KBM-7 (cell line): ENCODE results near the gene SFPQ.

Experiments used
- DNase-seq: peaks from one replicate; pipeline ENCODE4 v3.0.0-alpha.2; 2015
- in situ Hi-C: fragments of 300-500 bp; cut with MboI; formaldehyde crosslinking; loops from 2 replicates; pipeline ENCODE4 v1.14.3; 2020; ENCODE audit warnings: low sequenced_read_pairs, low pct_unique_long_range_greater_than_20kb, mixed read lengths

SFPQ gene

GRCh38 chr1:35188578-35189392 is 4.2 kb downstream of the SFPQ start:
- no peak for DNase-seq
- in situ Hi-C loops: no loop called here

- in situ Hi-C loops: no loop called here
- no peak for DNase-seq
Measured at GRCh38 chr1:35187816-35188342, 5.1 kb downstream of the SFPQ start.

GRCh38 chr1:35186239-35186638 is 6.7 kb downstream of the SFPQ start:
- in situ Hi-C loops: no loop called here

GRCh38 chr1:35185200-35185599 is 7.7 kb downstream of the SFPQ start:
- no peak for DNase-seq
- in situ Hi-C loops: no loop called here

More at GRCh38 chr1:35186239-35186638, 6.7 kb downstream of the SFPQ start:
- DNase-seq: no peak

GRCh38 chr1:35184495-35185199 is 8.3 kb downstream of the SFPQ start:
- in situ Hi-C loops: no loop called here
- no peak for DNase-seq

- DNase-seq: no peak
- in situ Hi-C loops: no loop called here
Measured at GRCh38 chr1:35181790-35182455, 11.0 kb downstream of the SFPQ start.

GRCh38 chr1:35180776-35181374 is 12.1 kb downstream of the SFPQ start:
- DNase-seq: no peak
- in situ Hi-C loops: no loop called here

- in situ Hi-C loops: no loop called here
- DNase-seq: no peak
Measured at GRCh38 chr1:35179908-35180307, 13.0 kb downstream of the SFPQ start.

GRCh38 chr1:35178874-35179380 is 14.0 kb downstream of the SFPQ start:
- in situ Hi-C loops: no loop called here

GRCh38 chr1:35178295-35178695 is 14.7 kb downstream of the SFPQ start:
- DNase-seq: no peak
- in situ Hi-C loops: no loop called here

More at GRCh38 chr1:35178874-35179380, 14.0 kb downstream of the SFPQ start:
- no peak for DNase-seq

GRCh38 chr1:35177237-35177786 is 15.6 kb downstream of the SFPQ start:
- in situ Hi-C loops: no loop called here
- DNase-seq: no peak

GRCh38 chr1:35175602-35176001 is 17.3 kb downstream of the SFPQ start:
- no peak for DNase-seq
- in situ Hi-C loops: no loop called here

- in situ Hi-C loops: no loop called here
- no peak for DNase-seq
Measured at GRCh38 chr1:35175098-35175576, 17.8 kb downstream of the SFPQ start.

GRCh38 chr1:35173909-35174540 is 18.9 kb downstream of the SFPQ start:
- DNase-seq: peak; percentile 48
- in situ Hi-C loops: no loop called here

- in situ Hi-C loops: no loop called here
- DNase-seq: no peak
Measured at GRCh38 chr1:35173491-35173890, 19.5 kb downstream of the SFPQ start.

- in situ Hi-C loops: no loop called here
- no peak for DNase-seq
Measured at GRCh38 chr1:35172022-35172421, 20.9 kb downstream of the SFPQ start.

GRCh38 chr1:35171579-35171978 is 21.4 kb downstream of the SFPQ start:
- DNase-seq: no peak
- in situ Hi-C loops: no loop called here

- in situ Hi-C loops: no loop called here
- DNase-seq: no peak
Measured at GRCh38 chr1:35164893-35165292, 28.1 kb downstream of the SFPQ start.
